ENCODE measurements around the gene SFRP2.

Gene SFRP2

DNA sequence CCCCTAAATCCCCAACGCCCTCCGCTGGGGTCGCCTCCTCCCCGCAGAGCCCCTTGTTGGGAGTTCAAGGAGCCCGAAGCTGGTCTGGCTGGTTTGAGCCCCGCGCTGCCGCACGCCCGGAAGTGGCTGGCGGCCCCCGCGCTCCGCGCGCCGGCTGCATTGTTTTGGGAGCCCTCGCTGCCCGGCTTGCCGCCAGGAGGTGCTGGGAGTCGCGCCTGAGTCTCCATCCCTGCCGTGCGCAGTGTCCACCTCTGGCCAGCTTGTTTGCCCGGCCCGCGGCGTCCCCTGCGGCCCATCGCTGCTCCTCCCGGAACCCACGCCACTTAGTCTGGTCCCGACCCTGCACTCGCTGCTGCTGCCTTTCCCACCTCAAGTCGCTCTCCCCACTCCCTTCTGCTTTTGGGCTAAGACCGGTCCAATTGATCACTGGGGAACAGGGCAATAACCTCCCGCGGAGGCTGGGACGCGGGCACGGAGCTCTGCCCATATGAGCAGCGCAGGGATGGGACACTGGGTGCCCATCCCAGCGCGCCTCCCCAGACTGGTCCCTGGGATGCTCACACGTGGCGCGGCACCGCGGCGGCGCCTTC is 2.2 kb upstream of the SFRP2 start:
- Histone ChIP-seq H3K27ac (peak overlapping the region in 1 of 2 donors; percentile 15), H3K4me3 (peak overlapping the region; percentile 65)
- DNase-seq (ENCODE audit: low spot score): no peak
- no peak for TF ChIP-seq CTCF (IDR thresholded peaks at IDR 0.05)

- peak overlapping the region; percentile 65 for H3K4me3 ChIP-seq
- H3K27ac ChIP-seq: peak overlapping the region in 1 of 2 donors; percentile 15
Observed at GRCh38 chr4:153790500-153790865, 1.6 kb upstream of the SFRP2 start.

DNA sequence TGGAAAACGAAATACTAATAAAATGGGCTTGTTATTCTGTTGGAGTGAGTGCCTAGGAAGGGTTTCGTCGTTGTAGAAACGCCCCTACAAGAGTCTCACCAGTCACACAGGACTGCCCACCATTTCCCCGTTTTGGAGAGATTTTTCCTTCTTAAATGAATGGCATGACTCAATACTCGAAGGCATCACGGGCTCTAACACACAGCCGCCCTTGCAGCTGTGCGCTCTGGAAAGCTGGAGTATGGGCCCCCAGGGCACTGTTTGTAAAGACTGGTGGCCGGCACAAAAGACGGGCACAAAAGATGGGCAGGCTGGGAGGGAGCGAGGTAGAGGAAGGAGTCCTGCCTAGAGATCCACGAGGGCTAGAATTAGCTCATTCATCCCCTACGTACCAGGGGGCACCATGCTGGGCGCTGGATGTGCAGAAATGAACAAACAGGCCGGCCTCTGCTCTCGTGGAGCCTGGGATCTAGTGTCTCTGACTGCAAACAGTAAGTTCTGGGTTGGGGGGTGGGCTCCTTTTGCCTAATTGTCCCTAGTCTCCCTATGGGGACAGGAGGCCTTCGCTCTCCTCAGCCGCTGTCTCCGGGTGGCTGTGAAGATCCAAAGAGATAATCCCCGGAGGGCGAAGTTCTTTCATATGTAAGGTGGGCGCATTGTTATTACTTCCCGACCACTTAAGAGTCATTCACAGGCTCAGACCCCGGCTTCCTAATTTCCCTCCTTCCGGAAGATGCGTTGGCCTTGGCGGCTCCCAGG is 1.0 kb upstream of the SFRP2 start:
- TF ChIP-seq CTCF (IDR thresholded peaks at IDR 0.05): no peak
- H3K27ac ChIP-seq: no peak overlapping the region
- no peak for DNase-seq (ENCODE audit: low spot score)
- peak overlapping the region; percentile 66 for H3K4me3 ChIP-seq

More at GRCh38 chr4:153790500-153790865, 1.6 kb upstream of the SFRP2 start:
- TF ChIP-seq CTCF (IDR thresholded peaks at IDR 0.05): no peak
- DNase-seq (ENCODE audit: low spot score): no peak

GRCh38 chr4:153788051-153788412 is 851 bp downstream of the SFRP2 start:
- DNase-seq (ENCODE audit: low spot score): no peak
- Histone ChIP-seq H3K27ac (peak overlapping the region in 1 of 2 donors; percentile 41), H3K4me3 (peak overlapping the region; percentile 66)
- TF ChIP-seq CTCF (IDR thresholded peaks at IDR 0.05): no peak

DNA sequence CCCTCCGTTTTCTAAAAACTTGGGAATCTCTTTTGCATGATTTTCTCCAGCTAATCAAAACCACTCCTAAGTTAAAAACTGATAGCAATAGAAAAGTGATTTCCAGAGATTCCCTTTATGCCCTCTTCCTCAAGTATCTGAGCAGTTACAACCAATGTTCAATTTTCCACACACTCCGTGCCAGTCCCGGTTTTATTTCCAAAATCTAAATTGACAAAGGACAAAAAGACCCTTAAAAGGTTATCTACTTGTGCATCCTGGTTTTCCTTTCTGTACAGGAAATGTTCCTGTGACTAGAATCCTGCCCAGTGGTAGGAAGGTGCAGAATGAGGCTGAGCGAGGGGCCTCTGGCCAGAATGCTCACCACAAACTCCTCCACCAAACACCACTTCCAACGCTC is 1.3 kb downstream of the SFRP2 start:
- H3K4me3 ChIP-seq: peak overlapping the region; percentile 66
- TF ChIP-seq CTCF (IDR thresholded peaks at IDR 0.05): no peak
- H3K27ac ChIP-seq: no peak overlapping the region
- no peak for DNase-seq (ENCODE audit: low spot score)

- peak overlapping the region; percentile 66 for H3K4me3 ChIP-seq
- TF ChIP-seq CTCF (IDR thresholded peaks at IDR 0.05): no peak
- no peak for DNase-seq (ENCODE audit: low spot score)
- H3K27ac ChIP-seq: no peak overlapping the region
Observed at GRCh38 chr4:153787061-153787560, 1.8 kb downstream of the SFRP2 start.

Measured in coronary artery (tissue), 2 donors.